ENCODE results near the gene FAM76B.

The FAM76B gene

DNA sequence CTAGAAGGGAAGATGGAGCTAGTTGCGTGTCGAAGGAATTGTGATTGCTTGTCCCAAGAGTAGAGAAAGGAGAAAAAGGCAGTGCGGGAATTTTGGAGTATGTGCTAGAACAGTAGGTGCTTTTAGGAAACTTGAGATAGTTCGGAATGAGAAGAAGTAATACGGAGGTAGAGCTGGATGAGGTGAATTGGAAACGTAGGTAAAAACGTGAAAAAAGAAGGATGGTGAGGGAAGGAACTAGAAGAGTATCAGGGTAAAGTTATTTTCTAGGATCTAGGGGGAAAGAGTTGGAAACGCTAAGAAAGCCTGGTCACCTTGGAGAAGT is 2.1 kb upstream of the FAM76B start:
- no peak for DNase-seq

DNA sequence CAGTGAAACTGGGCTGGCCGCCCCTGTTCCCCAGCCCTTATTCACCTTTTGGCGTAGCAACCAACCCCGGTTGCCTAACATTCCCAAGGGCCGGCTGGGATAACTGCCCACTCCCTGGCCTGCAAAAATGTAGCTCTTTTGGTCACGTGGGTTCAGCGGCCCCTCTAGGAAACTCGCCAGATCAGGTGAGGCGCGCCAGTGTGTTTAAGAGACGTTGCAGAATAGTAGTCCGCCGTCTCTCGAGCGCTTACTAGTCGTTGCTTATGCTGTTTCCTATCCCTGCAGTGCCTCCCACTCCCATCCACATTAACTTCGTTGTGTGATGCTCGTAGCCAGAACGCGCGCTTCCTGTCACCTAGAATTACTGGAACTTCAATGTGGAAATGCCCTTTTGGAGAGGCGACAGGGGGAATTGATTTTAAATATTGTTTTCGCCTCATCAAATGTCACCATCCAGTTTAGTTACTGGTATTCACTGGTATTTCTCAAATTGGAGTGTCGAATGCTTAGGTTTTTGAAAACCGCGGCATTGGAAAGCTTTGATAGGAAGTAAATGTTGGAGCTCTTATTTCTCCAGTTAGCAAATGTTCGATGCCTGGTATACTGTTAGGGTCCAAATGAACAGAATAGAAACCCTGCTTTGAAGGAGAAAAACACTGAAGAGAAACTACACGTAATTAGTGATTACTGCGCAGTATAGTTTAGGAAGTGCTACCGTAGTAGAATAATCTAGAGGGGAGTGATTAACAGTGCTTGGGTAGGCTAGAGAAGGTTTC is 1.5 kb upstream of the FAM76B start:
- DNase-seq: peak; percentile 52

DNA sequence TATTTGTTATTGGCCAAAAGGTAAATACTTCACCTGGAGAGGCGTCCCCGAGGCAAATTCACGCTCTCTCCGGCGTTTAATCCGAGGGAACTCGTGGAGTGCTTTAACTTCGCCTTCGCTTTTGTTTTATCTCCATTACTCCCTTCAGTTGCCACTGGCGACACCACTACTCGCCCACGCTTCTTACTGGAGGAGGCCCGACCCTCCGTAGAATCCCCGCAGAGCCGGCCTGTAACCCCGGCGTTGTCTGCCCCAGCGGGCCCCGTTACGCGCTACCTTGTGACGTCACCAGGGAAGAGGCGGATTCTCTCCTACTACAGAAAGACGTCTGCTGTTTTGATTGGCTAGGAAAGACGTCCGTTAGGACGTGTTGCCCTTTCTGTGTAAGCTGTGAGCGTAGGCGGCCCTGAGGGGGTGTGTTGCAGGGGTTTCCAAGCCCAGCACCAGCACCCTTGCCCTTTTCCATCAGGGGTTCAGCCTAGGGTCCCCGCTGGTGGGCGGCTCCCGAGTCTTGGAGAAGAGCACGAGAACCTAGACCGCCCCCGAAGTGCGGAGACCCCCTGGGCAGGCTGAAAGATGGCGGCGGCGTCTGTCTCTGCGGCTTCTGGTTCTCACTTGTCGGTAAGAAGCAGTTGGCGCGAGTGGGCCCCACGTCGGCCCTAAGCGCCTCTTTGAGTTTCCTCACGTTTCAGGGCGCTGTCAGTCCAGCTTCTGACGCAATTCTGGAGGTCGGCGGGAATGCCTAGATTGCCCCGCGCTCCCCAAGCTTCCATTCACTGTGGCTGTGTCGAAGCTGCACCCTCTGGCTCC is 746 bp upstream of the FAM76B start, which contains the start of gene CEP57:
Gene CEP57, plus strand, starts transcription at position 376 of the 810 bp plus-strand sequence. Its CDS starts 201 bp downstream, at position 577.
- peak; percentile 99 for DNase-seq

DNA sequence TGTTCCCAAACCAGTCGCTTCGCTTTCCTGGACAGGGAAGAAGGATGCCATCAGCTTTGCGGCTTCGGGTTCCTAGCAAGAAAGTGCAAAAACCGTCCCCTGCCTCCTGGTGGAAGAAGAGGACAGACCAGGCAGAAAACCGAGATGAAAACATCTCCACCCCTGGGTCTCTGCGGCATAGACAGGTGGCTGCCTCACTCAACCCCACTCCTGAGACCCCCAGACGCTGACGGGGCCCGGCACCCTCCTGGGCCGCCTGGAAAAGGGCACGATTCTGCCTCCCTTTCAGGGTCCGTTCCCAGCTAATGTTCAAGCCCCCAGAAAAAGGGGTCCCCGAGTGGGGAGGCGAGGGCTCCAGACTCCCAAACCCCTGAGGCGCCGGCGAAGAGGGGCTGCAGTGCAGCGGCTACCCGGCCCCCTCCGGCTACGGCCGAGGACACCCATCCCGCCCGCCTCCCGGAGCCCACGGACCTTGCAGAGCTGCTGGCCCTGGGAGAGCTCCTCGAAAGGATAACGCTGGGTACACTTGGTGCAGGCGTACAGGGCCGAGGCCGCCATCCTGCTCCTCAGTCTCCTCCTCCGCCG is 569 bp downstream of the FAM76B start:
- DNase-seq: peak; percentile 36

DNA sequence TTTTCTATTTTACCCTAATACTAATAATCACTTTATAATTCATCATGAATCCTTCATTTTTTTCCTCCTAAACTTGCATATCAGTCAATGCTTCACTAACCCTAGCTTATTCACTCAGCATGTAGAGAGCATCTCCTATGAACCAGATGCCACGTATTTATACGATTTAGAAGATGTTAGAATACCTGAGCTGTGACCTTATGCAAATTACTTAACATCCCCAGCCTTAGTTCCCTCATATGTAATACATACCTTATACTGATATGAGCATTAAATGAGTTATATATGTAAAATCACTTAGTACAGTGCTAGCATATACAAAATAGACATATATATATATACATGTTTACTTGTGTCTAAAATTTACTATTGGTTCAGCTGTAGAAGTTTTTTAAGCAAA is 9.0 kb downstream of the FAM76B start:
- no peak for DNase-seq

DNA sequence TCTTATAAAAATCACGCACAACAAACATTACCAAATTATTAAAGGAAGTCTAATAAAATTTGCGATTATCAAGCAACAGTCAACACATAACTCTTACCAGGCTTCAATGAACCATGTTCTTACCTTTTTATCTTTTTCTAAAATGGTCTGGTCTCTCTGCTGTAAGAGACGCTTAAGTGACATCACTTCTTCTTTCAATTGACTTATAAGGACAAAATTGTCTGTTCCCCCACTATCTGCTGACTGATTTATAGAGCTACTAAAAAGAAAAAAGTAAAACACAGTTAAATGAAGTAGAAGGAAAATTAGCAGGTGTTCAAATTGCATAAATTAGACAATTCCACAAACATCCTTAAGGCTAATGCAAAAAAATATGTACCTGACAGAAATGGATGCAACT is 10.9 kb downstream of the FAM76B start:
- DNase-seq: no peak

DNA sequence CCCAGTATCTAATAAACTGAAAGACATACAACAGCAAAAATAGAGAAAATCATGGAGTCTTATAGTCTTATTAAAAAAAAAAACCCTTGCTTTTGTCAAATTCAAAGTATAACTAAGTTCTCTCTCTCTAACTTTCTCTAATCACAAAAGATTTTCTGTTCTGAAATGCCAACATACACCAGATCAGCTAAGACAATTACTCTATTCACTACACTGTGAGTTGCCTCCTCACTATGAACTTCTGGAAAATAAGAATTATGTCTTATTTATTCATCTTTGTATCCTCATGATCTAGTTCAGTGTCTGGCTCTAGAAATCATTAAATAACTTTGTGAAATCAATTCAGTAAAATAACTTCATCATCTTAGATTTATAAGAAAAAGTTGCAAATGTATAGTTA is 12.7 kb downstream of the FAM76B start:
- no peak for DNase-seq

DNA sequence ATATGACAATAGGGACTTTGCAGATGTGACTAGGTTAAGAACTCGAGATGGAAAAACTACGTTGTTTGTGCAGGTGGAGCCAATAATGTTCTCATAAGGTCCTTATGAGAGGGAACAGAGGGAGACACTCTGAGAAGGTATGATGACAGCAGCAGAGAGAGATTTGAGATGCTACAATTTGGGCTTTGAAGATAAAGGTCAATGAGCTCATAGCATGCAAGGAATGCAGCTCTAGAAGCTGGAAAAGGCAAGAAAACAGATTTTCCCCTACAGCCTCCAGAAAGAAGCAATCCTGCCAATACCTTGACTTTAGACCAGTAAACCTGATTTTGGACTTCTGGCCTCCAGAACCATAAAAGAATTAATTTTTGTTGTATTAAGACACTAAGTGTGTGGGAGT is 21.1 kb downstream of the FAM76B start:
- no peak for DNase-seq

DNA sequence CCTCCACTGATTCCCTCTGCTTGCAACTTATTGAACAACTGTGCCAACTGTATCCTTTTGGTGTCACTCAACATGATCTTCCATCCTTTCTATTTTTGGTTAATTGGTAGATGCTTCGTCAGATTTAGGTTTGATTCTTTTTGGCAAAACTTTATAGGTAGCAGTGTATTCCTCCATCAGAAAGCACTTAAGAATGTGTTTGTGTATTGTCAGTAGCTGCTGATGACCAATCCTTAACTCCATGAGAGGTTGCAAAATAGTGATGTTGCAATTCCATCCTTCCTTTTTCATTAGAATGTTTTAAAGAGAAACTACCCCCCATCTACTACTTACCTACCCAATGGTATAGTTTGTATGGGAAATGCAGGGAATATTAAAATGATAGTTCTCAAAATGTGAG is 22.1 kb downstream of the FAM76B start:
- no peak for DNase-seq

DNA sequence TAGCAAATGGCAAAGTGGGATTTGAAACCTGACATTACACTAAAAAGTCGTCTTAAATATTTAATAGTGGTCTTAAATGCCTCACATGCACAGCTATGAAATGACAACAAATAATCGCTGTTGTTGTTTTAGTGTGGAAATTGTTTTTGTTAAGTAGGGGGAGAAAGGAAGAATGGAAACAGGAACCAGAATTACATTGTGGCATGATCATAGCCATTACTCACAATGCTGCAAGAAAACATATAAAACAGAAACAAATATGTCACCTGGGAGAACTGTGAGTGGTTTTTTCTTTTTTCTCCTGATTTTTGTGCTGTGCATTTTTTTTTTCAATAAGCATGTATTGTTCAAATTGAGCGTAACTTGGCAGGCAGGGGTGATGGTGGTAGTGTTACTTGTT is 22.9 kb downstream of the FAM76B start:
- no peak for DNase-seq

DNA sequence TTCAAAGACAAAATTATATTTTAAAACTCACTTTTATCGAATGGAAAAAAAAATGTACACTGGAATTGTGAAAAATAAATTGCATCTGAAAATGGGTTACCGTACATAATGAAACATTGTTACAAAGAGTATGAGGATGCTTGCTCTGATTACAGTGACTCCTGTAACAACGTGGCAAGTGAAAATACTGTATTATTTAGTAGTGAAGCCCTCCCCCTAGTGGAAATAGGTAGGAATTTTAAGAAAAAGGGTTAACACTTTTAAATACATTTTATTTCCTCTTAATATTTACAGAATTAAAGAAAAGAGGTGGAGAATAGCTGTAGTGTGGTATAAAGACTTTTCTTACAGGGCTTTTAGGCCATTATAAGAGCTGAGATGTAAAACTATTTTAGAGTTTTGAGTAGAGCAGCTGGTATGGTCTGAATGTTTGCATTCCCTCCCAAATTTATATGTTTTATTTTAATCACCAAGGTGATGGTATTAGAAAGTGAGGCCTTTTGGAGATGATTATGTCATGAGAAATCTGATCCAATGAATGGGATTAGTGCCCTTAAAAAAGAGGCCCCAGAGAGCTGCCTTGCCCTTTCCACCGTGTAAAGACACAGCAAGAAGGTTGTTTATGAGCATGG is 25.2 kb downstream of the FAM76B start:
- peak; percentile 36 for DNase-seq

DNA sequence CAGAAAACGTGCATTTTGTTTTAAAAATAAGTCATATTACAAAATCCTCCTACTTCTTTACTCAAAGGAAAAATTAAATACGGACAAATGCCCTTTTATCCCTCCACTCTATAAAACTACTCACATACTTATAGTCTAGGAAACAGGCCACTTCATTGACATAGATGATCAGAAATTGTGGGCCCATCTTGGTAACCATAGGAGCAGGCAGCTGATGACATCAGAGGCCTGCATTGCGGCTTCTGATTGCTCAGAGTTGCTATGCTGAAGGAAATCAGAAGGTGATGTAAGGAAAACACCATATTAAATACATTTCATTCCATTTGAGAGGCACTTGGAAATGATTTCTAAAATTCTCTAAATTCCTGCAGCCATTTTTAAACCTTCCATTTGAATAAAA is 27.0 kb downstream of the FAM76B start:
- no peak for DNase-seq

DNA sequence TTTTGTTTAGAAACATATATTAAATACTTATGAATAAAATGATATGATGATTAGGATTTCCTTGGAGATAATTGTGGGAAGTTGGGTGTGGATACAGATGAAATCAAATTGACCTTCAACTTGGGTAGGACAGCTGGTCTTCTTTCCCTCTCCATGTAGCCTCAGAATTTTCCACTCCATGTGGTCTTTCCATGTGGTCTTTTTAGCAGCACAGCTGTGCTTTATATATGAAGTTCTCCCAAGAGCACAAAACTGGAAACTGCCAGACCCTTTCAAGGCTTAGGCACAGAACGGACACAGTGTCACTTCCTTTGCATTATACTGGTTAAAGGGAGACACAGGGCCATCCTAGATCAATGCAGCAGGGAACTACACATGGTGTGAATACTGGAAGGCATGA is 28.6 kb downstream of the FAM76B start:
- DNase-seq: no peak

DNA sequence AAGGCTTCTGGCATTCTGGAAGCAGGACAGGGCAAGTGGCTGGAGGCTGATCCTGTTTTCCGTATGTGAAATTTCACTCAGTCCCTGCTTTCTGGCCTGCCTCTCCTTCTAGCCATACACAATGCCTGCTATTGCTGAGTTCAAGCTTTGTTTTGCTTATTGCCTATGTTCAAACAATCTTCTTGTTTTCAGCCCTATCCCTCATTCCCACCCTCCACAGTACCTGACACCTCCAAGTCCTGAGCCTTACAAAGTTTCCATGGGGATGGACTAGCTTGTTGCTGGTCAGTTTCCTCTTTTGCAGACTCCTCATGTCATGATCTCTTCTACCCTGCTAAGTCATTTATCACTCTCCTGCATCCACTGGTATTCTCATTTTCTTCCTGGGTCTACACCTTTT is 38.1 kb downstream of the FAM76B start:
- no peak for DNase-seq

DNA sequence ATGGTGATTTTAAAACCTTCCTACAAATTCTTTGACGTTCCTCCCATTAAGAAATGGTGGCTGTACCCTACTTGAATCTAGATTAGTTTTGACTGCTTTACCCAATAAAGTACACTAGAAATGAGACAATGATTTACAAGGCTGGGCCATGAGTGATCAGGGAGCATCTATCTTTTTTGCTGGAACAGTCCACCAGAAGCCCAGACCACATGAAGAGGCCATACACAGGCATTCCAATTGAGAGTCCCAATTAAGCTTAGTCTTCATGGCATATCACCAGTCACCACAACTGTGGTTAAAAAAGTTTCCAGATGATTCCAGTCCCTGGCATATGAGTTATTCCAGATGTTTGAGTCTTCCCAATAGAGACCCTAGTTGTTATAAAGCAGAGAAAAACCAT is 39.5 kb downstream of the FAM76B start:
- DNase-seq: no peak

DNA sequence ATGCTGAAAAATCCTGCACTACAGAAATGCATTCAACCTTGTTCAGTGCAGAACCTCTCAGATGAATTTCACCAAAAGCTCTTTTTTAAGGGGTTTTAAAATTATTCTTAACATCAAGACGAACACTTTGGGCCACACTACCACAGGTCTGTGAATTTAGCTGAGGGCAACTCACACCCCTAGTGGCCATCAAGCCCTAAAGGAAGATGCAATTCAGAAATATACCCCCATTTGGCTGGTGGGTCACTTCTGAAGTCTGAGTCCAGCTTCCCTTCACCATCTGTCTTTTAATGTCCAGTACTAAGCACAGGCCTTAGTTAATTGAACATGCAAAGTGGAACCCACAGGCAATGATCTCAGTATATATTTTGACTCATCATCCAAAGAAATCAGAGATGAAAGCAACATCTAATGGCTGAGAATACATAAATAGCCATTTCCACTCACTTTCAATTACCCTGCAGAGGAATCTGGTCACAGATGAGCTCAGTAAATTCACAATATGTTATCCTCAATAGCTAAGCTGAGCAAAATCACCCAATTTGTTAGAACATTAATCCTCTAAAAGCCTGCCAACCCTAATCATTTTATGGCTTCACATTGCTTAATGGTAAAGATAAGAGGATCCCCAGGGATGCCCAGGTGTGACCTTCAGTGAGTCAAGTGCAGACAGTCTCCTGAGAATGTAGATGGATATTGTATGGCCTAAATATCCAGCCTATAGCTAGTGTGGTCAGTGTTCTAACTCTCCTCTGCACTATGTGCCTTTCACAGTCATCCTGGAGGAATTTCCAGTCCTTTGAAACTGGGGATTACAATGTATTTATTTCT is 50.3 kb downstream of the FAM76B start:
- DNase-seq: no peak

DNA sequence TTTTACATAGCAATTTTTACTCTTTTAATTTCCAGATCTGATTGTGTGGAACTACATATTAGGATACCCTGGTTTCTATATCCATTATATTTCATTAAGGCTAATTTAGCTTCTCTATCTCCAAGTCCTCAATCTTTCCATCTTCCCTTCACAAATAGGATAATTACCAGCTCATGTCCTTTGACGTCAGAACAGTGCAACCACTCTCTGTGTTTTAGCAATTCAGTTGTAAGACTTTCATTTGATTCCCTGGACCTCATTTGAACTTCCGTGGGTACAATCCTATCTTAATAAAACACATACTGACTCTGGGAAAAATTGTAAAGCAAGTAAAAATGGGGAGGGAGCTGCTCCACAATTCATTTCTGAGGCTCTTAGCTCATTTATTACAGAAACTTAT is 52.8 kb downstream of the FAM76B start:
- DNase-seq: no peak

DNA sequence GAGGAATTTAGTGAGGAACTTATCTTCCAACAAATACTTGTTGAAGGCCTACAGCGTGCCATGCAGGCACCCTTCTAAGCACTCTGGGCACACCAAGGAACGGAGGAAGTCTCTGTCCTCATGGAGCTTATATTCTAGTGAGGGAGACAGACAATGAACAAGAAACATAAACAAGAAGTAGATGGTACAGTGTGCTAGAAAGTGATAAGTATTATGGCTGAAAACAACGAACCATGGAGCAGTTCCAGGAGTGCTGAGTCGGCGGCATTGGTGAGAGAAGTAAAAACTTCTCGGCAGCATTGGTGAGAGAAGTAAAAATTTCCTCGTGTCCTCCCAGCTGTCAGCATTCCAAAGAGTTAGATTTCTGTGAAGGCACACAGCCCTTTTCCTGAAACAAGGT is 53.2 kb downstream of the FAM76B start:
- DNase-seq: no peak

DNA sequence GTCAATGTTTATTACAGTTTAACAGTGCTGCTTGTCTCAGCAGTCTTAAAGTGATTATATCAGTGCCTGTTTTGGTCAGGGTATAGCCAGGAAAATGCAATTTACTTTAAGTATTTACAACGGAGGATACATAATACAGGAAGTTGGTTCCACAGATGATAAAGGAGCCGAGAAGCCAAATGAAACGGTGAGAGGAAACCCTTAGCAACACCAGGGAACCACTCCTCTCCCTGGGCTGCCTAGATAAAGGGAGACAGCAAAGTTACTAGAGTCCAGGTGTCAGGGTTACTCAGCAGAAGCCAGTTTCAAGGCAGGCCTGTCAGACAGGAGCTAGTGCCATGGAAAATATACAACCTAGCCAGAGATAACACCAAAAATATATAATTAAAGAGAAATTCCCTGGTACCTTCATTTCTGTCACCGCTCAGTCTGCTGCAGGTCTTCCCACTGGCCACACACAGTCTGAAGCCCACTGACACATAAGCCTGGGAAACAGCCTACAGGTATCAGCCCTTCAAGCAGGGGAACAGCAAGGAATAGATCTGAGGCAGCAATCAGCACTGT is 55.5 kb downstream of the FAM76B start:
- DNase-seq: no peak

DNA sequence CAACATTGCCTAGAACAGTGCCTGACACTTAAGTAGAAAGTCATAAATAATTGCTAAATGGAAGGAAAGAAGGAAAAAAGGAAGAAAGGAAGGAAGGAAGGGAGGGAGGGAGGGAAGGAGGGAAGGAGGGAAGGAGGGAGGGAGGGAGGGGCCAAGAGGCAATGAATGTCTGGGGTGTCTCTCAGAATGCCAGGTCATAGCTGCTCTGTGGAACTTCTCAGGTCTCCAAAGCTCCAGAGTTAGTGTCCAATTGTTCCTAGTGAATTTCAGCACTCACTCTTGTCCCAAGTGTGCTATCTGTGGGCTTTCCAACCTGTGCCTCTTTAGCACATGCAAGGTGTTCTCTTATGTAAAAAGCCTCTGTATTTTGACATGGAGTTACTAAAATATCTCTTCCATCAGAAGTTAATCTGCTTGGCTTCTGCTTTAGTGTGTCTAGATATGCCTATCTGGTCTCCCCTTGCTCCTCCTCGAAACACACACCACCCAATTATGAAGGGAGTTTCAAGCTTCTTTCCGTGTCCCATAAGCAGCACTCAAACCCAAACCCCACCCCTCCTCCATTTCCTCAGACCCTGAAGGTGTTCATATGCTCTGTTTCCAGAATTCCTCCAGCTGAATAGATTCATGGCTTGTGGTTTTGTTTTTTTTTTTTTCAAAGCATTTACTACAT is 56.5 kb downstream of the FAM76B start:
- DNase-seq: no peak

DNA sequence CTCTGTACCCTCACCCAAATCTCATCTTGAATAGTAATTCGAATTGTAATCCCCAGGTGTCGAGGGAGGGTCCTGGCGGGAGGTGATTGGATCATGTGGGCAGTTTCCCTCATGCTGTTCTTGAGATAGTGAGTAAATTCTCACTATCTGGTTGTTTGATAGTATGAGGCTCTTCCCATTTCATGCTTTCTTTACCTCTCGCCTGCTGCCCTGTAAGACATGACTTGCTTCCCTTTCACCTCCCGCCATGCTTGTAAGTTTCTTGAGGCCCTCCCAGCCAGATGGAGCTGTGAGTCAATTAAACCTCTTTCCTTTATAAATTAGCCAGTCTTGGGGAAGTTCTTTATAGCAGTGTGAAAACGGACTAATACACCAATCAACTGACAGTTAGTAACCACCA is 60.1 kb downstream of the FAM76B start:
- DNase-seq: no peak

DNA sequence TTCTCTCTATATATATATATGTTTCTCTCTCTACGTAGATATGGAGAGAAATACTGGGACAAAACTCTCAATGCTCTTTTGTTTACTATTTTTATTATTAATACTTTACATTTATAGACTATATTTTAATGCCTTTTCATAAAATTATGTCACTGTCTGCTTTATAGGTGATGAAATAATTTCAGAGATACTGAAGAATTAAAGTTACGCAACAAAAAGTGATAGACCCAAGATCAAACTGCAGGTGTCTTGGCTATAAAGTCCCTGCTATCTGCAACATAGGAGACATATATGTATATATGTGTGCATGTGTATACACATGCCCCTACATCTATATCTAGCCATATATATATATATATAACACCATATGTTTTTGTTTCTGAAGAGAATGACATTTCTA is 60.8 kb downstream of the FAM76B start:
- DNase-seq: no peak

Measured in NCI-H1092 (cell line).